Stimulated activated naive CD4-positive, alpha-beta T cell treated with Interleukin-2 at 50 U/mL for 16 hours (primary cell): ENCODE measurements around the gene PRSS50.
"Not testable (repeated sequence)": the region's sequence is repeated elsewhere in the genome, so short reads cannot be mapped to it uniquely, and the experiment has no call there.

ENCODE experiments used
- DNase-seq: peaks from one replicate; lab custom pipeline; 2025; lab: John Stamatoyannopoulos, UW

The PRSS50 gene

GRCh38 chr3:46717447-46718231, at the start of gene PRSS50:
Gene PRSS50 (minus strand): TSS chr3:46717869. CDS start chr3:46717824, 45 bp downstream.
- no peak for DNase-seq

GRCh38 chr3:46764206-46764605, 46.5 kb upstream of the PRSS50 start:
- no peak for DNase-seq

- no peak for DNase-seq
Measured at GRCh38 chr3:46763178-46763577, 45.5 kb upstream of the PRSS50 start.

- no peak for DNase-seq
Measured at GRCh38 chr3:46759239-46760167, 41.8 kb upstream of the PRSS50 start.

GRCh38 chr3:46756642-46757041, 39.0 kb upstream of the PRSS50 start:
- no peak for DNase-seq

- no peak for DNase-seq
Measured at GRCh38 chr3:46755646-46756045, 38.0 kb upstream of the PRSS50 start.

- not testable (repeated sequence) for DNase-seq
Measured at GRCh38 chr3:46753127-46753526, 35.5 kb upstream of the PRSS50 start.

GRCh38 chr3:46750555-46751038, 32.9 kb upstream of the PRSS50 start:
- no peak for DNase-seq

- no peak for DNase-seq
Measured at GRCh38 chr3:46749129-46749528, 31.5 kb upstream of the PRSS50 start.

GRCh38 chr3:46748170-46748569, 30.5 kb upstream of the PRSS50 start:
- DNase-seq, result no peak

- DNase-seq, result no peak
Measured at GRCh38 chr3:46746711-46747110, 29.0 kb upstream of the PRSS50 start.

GRCh38 chr3:46742992-46743585, 25.4 kb upstream of the PRSS50 start:
- no peak for DNase-seq

GRCh38 chr3:46739565-46739964, 21.9 kb upstream of the PRSS50 start:
- DNase-seq, result not testable (repeated sequence)

GRCh38 chr3:46737329-46737731, 19.7 kb upstream of the PRSS50 start:
- no peak for DNase-seq

GRCh38 chr3:46736006-46736872, 18.6 kb upstream of the PRSS50 start:
- DNase-seq, result no peak

- DNase-seq, result no peak
Measured at GRCh38 chr3:46734773-46735172, 17.1 kb upstream of the PRSS50 start.

- no peak for DNase-seq
Measured at GRCh38 chr3:46733026-46733800, 15.5 kb upstream of the PRSS50 start.

- DNase-seq, result no peak
Measured at GRCh38 chr3:46731795-46732194, 14.1 kb upstream of the PRSS50 start.

GRCh38 chr3:46730819-46731218, 13.2 kb upstream of the PRSS50 start:
- DNase-seq, result no peak

- no peak for DNase-seq
Measured at GRCh38 chr3:46729038-46729437, 11.4 kb upstream of the PRSS50 start.
